Astrocyte (in vitro differentiated cells and primary cell): ENCODE measurements around the gene IRGC.

Experiments used
- EZH2 ChIP-seq: IDR thresholded peaks from 2 replicates; pipeline ENCODE4 v1.6.1; 2012; ENCODE audit warnings: mild to moderate bottlenecking, low read length, inconsistent platforms; ENCODE audit not compliant: insufficient read depth
- TF ChIP-seq, protein P1 (sequence below): IDR thresholded peaks from 2 replicates; pipeline ENCODE4 v1.5.1; 2011; ENCODE audit warnings: low read depth, mild to moderate bottlenecking, inconsistent platforms, low read length, moderate library complexity; ENCODE audit not compliant: insufficient read depth

DNA sequence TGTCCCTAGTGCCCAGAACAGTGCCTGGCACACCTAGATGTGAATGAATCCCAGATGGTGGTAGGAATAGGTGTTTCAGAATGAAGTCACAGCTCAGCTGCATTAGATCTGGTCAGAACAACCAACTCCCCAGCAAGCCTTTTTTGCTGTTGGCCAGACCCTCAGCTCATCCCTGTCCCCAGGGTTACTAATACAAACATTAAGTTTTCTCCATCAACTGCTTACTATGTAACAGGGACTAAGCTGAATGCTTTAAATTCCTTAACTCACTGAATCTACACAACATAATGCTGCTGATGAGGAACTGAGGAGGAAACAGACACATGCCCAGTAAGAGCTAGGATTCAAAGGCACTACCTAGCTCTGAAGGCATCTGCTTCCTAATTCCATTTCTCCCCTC is 20.1 kb downstream of the IRGC start:
- TF ChIP-seq, protein P1, sequence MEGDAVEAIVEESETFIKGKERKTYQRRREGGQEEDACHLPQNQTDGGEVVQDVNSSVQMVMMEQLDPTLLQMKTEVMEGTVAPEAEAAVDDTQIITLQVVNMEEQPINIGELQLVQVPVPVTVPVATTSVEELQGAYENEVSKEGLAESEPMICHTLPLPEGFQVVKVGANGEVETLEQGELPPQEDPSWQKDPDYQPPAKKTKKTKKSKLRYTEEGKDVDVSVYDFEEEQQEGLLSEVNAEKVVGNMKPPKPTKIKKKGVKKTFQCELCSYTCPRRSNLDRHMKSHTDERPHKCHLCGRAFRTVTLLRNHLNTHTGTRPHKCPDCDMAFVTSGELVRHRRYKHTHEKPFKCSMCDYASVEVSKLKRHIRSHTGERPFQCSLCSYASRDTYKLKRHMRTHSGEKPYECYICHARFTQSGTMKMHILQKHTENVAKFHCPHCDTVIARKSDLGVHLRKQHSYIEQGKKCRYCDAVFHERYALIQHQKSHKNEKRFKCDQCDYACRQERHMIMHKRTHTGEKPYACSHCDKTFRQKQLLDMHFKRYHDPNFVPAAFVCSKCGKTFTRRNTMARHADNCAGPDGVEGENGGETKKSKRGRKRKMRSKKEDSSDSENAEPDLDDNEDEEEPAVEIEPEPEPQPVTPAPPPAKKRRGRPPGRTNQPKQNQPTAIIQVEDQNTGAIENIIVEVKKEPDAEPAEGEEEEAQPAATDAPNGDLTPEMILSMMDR, result no peak
- no peak for TF ChIP-seq EZH2
